C4-2B (cell line): ENCODE results near the gene CPSF6.

Experiments used
- H3K27ac ChIP-seq: fragments of 450-650 bp; 2 replicates; pipeline ENCODE4 v1.5.1; 2017
- CTCF ChIP-seq: fragments of 450-650 bp; conservative IDR thresholded peaks from 2 replicates; pipeline ENCODE4 v1.5.1; 2017; ENCODE audit warnings: mild to moderate bottlenecking
- ZFX ChIP-seq: fragments of 450-650 bp; IDR thresholded peaks from 2 replicates; pipeline ENCODE4 v1.6.1; 2017

CPSF6 gene

GRCh38 chr12:69243099-69244084 lies 4.0 kb downstream of the CPSF6 start:
- H3K27ac ChIP-seq: no peak overlapping the region
- TF ChIP-seq CTCF (no peak), ZFX (no peak)

GRCh38 chr12:69247268-69248018 lies 8.1 kb downstream of the CPSF6 start:
- no peak overlapping the region for H3K27ac ChIP-seq

GRCh38 chr12:69252033-69252432 lies 12.7 kb downstream of the CPSF6 start:
- no peak overlapping the region for H3K27ac ChIP-seq

More at GRCh38 chr12:69247268-69248018, 8.1 kb downstream of the CPSF6 start:
- no peak for TF ChIP-seq ZFX
- no peak for TF ChIP-seq CTCF

GRCh38 chr12:69254046-69254445 lies 14.7 kb downstream of the CPSF6 start:
- H3K27ac ChIP-seq: no peak overlapping the region
- TF ChIP-seq CTCF: peak; percentile 74
- no peak for TF ChIP-seq ZFX

More at GRCh38 chr12:69252033-69252432, 12.7 kb downstream of the CPSF6 start:
- TF ChIP-seq ZFX (no peak), CTCF (no peak)

- TF ChIP-seq CTCF: no peak
- no peak for TF ChIP-seq ZFX
- H3K27ac ChIP-seq: no peak overlapping the region
Observed at GRCh38 chr12:69254862-69255261, 15.5 kb downstream of the CPSF6 start.

GRCh38 chr12:69258655-69259054 lies 19.3 kb downstream of the CPSF6 start:
- H3K27ac ChIP-seq: no peak overlapping the region
- TF ChIP-seq ZFX (no peak), CTCF (no peak)
